K562 (cell line): Measurements from ENCODE around the gene DTD1. TPM values are rescaled to one million over a fixed set of nuclear protein-coding genes. Genes with fewer than 3 reads are reported as not detected.

Experiments used
- ATAC-seq: fragments of 200-7000 bp; cut with Tn5 transposase; 3 replicates; pipeline ENCODE4 v1.9.1; 2020; ENCODE audit warnings: moderate library complexity
- BruUV-seq: library from RNA; stranded (reverse); fragments of 400-500 nt; replicated peaks from 2 replicates; lab custom pipeline; 2021; lab: Mats Ljungman, UMichigan
- CTCF ChIA-PET: fragments of 300-600 bp; formaldehyde crosslinking; extraction: SDS; loops from one replicate; lab custom pipeline; 2021; ENCODE audit warnings: low intra/inter-chr PET ratio; lab: Yijun Ruan, JAX
- POLR2A ChIA-PET: fragments of 300-600, 350-650 bp; sonication (Branson Sonifier 250); formaldehyde crosslinking; extraction: SDS; loops from one replicate; lab custom pipeline; 2021; ENCODE audit warnings: antibody characterized with exemption, inconsistent platforms; lab: Yijun Ruan, JAX
- DNase-seq, 4 experiments: peaks; one replicate each; pipeline versions ENCODE4 v3.0.0 to v3.0.0-alpha.2; 2011 to 2018; ENCODE audit warnings: low spot score in 3 of 4, mixed read lengths in 3 of 4; ENCODE audit errors: extremely low read depth in 1 of 4
- FAIRE-seq: peaks from 2 replicates; lab custom pipeline; 2011; peaks lifted over from hg19 to GRCh38; lab: Jason Lieb, UNC
- H2AFZ ChIP-seq: 2 replicates; pipeline ENCODE4 v1.6.0; 2011; ENCODE audit warnings: low read depth, low read length, control low read depth, inconsistent platforms
- H3K27ac ChIP-seq: fragments of 200-600 bp; 3 replicates; pipeline ENCODE4 v1.8.0; 2011; ENCODE audit warnings: low read depth, mild to moderate bottlenecking, control low read depth, inconsistent platforms, low read length, moderate library complexity, mixed read lengths; ENCODE audit errors: extremely low read depth
- H3K27me3 ChIP-seq, 2 experiments: fragments of 300-600 bp in 1 of 2; 2 replicates in 1 of 2; 3 replicates in 1 of 2; pipeline versions ENCODE4 v1.6.0 to v1.8.0; 2011; ENCODE audit warnings: inconsistent platforms in 2 of 2, low read length in 2 of 2, mild to moderate bottlenecking in 1 of 2, mixed read lengths in 1 of 2, moderate library complexity in 1 of 2; ENCODE audit not compliant: control insufficient read depth in 2 of 2, insufficient read depth in 2 of 2
- H3K36me3 ChIP-seq: fragments of 300-600 bp; 3 replicates; pipeline ENCODE4 v1.8.0; 2011; ENCODE audit warnings: mild to moderate bottlenecking, low read length, inconsistent platforms; ENCODE audit not compliant: control insufficient read depth, insufficient read depth
- H3K4me1 ChIP-seq, 2 experiments: fragments of 200-600 bp in 1 of 2; replicated peaks in 1 of 2; 2 replicates in 1 of 2; 3 replicates in 1 of 2; pipeline versions ENCODE4 v1.5.1 to v1.8.0; 2011; ENCODE audit warnings: inconsistent platforms in 2 of 2, low read length in 2 of 2, mild to moderate bottlenecking in 1 of 2, mixed read lengths in 1 of 2, moderate library complexity in 1 of 2; ENCODE audit not compliant: control insufficient read depth in 2 of 2, insufficient read depth in 2 of 2
- H3K4me2 ChIP-seq: 2 replicates; pipeline ENCODE4 v1.6.1; 2011; ENCODE audit warnings: low read length, control low read depth, inconsistent platforms, mixed read lengths; ENCODE audit not compliant: insufficient read depth
- H3K4me3 ChIP-seq: fragments of 200-600 bp; sonication (generic), shearing (Covaris generic); 2 replicates; pipeline ENCODE4 v1.5.1; 2016; ENCODE audit warnings: control low read depth, inconsistent platforms
- H3K79me2 ChIP-seq: fragments of 200-600 bp; 3 replicates; pipeline ENCODE4 v1.8.0; 2011; ENCODE audit warnings: low read length, inconsistent platforms; ENCODE audit not compliant: control insufficient read depth, insufficient read depth
- H3K9ac ChIP-seq, 2 experiments: 2 replicates each; pipeline versions ENCODE4 v1.6.0 to v1.6.1; 2011; ENCODE audit warnings: low read depth in 2 of 2, low read length in 2 of 2, control low read depth in 1 of 2, inconsistent platforms in 1 of 2, mild to moderate bottlenecking in 1 of 2, mixed read lengths in 1 of 2; ENCODE audit not compliant: insufficient read depth in 1 of 2
- H3K9me1 ChIP-seq: one replicate; pipeline ENCODE4 v1.6.0; 2011; ENCODE audit warnings: inconsistent platforms, mild to moderate bottlenecking, low read length, moderate library complexity; ENCODE audit not compliant: control insufficient read depth, insufficient read depth
- H3K9me3 ChIP-seq: replicated peaks from 2 replicates; pipeline ENCODE4 v1.5.1; 2011; ENCODE audit warnings: low read depth, low read length, inconsistent platforms; ENCODE audit not compliant: control insufficient read depth, insufficient read depth
- H4K20me1 ChIP-seq: replicated peaks from 2 replicates; pipeline ENCODE4 v1.6.1; 2011; ENCODE audit warnings: low read length, inconsistent platforms, mixed read lengths; ENCODE audit not compliant: control insufficient read depth, insufficient read depth
- CCNT2 ChIP-seq: IDR thresholded peaks from 2 replicates; pipeline ENCODE4 v1.6.1; 2011; ENCODE audit warnings: borderline replicate concordance, low read depth, mild to moderate bottlenecking, moderate library complexity, mixed read lengths, low read length; ENCODE audit not compliant: insufficient read length; ENCODE audit errors: extremely low read depth
- KLF16 ChIP-seq: IDR thresholded peaks from 2 replicates; pipeline ENCODE4 v1.6.1; 2016; ENCODE audit warnings: antibody characterized with exemption
- MYC ChIP-seq, 2 experiments: fragments of 250-450 bp in 1 of 2; sonication (Bioruptor Pico) in 1 of 2; IDR thresholded peaks; 2 replicates each; pipeline versions ENCODE4 v1.5.1 to v1.6.1; 2012 to 2021; ENCODE audit warnings: low read depth in 2 of 2, borderline replicate concordance in 1 of 2, improper control_type of control experiment in 1 of 2, low read length in 1 of 2, mild to moderate bottlenecking in 1 of 2, moderate library complexity in 1 of 2
- NCOR1 ChIP-seq: fragments of 450-650 bp; IDR thresholded peaks from 2 replicates; pipeline ENCODE4 v1.6.1; 2016; ENCODE audit warnings: mild to moderate bottlenecking, moderate library complexity
- PHF20 ChIP-seq: fragments of 450-650 bp; IDR thresholded peaks from 2 replicates; pipeline ENCODE4 v1.6.1; 2018; ENCODE audit not compliant: partially characterized antibody
- SAFB ChIP-seq: fragments of 200-400 bp; formaldehyde crosslinking; IDR thresholded peaks from 2 replicates; pipeline ENCODE4 v1.6.1; 2017; ENCODE audit warnings: low read depth, low read length, borderline replicate concordance
- ZNF384 ChIP-seq: IDR thresholded peaks from 2 replicates; pipeline ENCODE4 v1.6.1; 2012; ENCODE audit warnings: low read depth, low read length, improper control_type of control experiment
- WGBS: fragments of 100-300 bp; shearing (Covaris generic); methylation state at CpG from one replicate; pipeline ENCODE4 v1.1.6; 2016; ENCODE audit warnings: low coverage, mixed read lengths; ENCODE audit not compliant: insufficient coverage; ENCODE audit errors: missing lambda C conversion rate; 5-methylcytosine and 5-hydroxymethylcytosine counted together
- in situ Hi-C: fragments of 300-500 bp; cut with MboI; formaldehyde crosslinking; loops from 4 replicates; pipeline ENCODE4 v1.15.0; 2018; ENCODE audit warnings: inconsistent platforms, mixed read lengths
- intact Hi-C: fragments of 100-400 bp; cut with micrococcal nuclease; formaldehyde crosslinking; loops from 2 replicates; pipeline ENCODE4 v1.14.2; 2022
- polyA plus RNA-seq, 8 experiments: library from polyadenylated mRNA; depleted of rRNA in 4 of 8; stranded (reverse) in 5 of 8; unstranded in 3 of 8; fragments of >200 nt; fragmentation: Nextera tagmentation in 2 of 8; fragmentation: Illumina TruSeq in 1 of 8; extraction: Ambion mirVana in 2 of 8; extraction: Trizol in 1 of 8; gene quantifications; 2 replicates each; pipeline versions ENCODE4 v1.2.1 to v1.2.3, GENCODE V29; 2011 to 2014; ENCODE audit warnings: inconsistent platforms in 1 of 8, missing spikeins in 1 of 8
- total RNA-seq, 7 experiments: library from RNA; depleted of rRNA in 6 of 7; stranded (reverse); fragments of >200 nt in 6 of 7; fragmentation: Illumina TruSeq in 2 of 7; extraction: Trizol in 2 of 7; gene quantifications; 2 replicates each; pipeline versions ENCODE4 v1.2.1 to v1.2.3, GENCODE V29; 2011 to 2021; ENCODE audit warnings: low replicate concordance in 1 of 7
- TF ChIP-seq, protein P1 (sequence below): fragments of 250-450 bp; sonication (Bioruptor Pico); IDR thresholded peaks from 2 replicates; pipeline ENCODE4 v1.4.0; 2020
- TF ChIP-seq, protein P2 (sequence below): fragments of 250-450 bp; sonication (Bioruptor Pico); IDR thresholded peaks from 2 replicates; pipeline ENCODE4 v1.8.0; 2021; ENCODE audit warnings: moderate library complexity, mild to moderate bottlenecking, inconsistent platforms
- TF ChIP-seq, protein P3 (sequence below): fragments of 200-800 bp; sonication (Bioruptor generic); IDR thresholded peaks from 2 replicates; pipeline ENCODE4 v1.6.1; 2017; ENCODE audit warnings: missing genetic modification characterization, missing compliant biosample characterization
- TF ChIP-seq, protein P4 (sequence below): fragments of 200-400 bp; formaldehyde crosslinking; IDR thresholded peaks from 2 replicates; pipeline ENCODE4 v1.6.1; 2017; ENCODE audit warnings: mild to moderate bottlenecking, low read depth, low read length, moderate library complexity

The DTD1 gene
- total and polyA plus RNA-seq, 9 of the 15 experiments (the other 6 are each of a cell fraction or from before 2014, with no cell fraction given): 5.7 to 28.6 (median 26.8) TPM

DNA sequence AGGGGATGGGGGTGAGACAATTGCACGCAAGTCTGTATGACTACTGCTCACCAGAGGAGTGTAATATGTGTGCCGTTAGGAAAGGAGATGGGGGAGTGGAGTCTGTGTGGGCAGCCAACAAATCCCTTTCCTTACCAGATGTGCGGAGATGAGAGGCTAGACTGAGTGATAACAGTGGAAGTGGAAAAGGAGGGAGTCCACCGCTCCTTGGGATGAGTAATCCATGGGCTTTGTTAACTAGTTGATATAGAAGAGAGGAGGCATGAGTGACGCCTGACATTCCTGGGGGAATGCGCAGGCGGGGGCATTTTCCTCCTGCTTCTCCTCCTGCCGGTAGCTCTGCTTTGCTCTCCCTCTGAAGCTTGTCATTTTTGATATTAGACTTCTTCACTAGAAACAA lies 34.1 kb upstream of the DTD1 start (continued):
- TF ChIP-seq, protein P1, sequence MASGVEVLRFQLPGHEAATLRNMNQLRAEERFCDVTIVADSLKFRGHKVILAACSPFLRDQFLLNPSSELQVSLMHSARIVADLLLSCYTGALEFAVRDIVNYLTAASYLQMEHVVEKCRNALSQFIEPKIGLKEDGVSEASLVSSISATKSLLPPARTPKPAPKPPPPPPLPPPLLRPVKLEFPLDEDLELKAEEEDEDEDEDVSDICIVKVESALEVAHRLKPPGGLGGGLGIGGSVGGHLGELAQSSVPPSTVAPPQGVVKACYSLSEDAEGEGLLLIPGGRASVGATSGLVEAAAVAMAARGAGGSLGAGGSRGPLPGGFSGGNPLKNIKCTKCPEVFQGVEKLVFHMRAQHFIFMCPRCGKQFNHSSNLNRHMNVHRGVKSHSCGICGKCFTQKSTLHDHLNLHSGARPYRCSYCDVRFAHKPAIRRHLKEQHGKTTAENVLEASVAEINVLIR (CRISPR knock-in tag): no peak
- no peak for TF ChIP-seq NCOR1
- TF ChIP-seq, all 486 proteins: peak for 0

DNA sequence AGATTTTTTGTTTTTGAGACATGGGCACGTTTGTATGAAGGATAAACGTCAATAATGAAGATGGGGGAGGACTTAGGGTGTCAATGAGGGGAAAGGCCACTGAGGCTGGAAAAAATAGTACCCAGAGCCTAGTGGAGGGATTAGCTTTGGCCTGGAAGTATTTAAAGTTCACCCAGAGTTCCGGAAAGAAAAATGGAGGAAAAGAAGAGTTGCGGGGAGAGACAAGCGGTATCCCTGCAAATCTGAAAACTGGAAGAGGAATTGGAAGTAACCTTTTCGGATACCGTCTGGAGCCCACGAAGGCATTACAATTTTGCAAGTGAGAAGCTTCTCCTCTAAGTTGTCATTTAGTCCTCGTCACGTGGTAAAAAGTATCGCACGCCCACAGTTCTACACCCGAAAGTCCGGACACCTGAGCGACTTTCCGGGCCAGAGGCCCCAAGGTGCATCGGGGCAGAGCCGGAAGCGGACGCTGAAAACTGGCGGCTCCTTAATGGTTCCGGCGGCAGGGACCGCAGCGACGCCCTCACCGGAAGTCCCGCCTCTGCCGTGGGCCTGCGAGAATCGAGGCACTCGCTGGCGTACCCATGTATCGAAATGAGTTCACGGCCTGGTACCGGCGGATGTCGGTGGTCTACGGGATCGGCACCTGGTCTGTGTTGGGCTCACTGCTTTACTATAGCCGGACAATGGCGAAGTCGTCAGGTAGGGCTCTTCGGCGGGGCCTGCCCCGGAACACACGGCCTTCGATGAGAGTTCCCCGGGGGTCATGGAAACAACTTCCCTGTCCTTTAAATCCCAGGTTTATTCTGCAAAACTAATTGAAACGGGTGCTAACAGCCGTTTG lies 20.7 kb upstream of the DTD1 start, which contains the start of gene SMIM26:
Gene SMIM26 (plus strand): TSS at position 541 of the 847 bp plus-strand sequence. CDS start 47 bp downstream, at position 588.
- FAIRE-seq: peak; percentile 94
- Histone ChIP-seq H3K27me3 (no peaks in the 10 kb centered on the region), H3K4me2 (peak within 1 kb of the TSS; percentile 90), H3K9ac (peak within 1 kb of the TSS; percentile 79 to 93), H3K9me3 (no peaks in the 10 kb centered on the region), H3K36me3 (peaks cover 15% of the 10 kb centered on the region; the same call in 2 of the 3 replicates), H3K27ac (peak within 1 kb of the TSS; percentile 71), H3K4me3 (peak within 1 kb of the TSS; percentile 64), H3K79me2 (peaks cover 24% of the 10 kb centered on the region), H2AFZ (peak within 1 kb of the TSS; percentile 95), H3K9me1 (no peaks in the 10 kb centered on the region), H4K20me1 (no peaks in the 10 kb centered on the region), H3K4me1 (no peaks in the 10 kb centered on the region; a peak in 2 of 5 replicates)
- POLR2A ChIA-PET: interaction anchor here (0.7 kb wide), 2 partner anchors 57 to 105 kb away, joined by 3 to 4 read pairs; no protein-coding TSS in a partner anchor
- peak; percentile 86 to 91 (median 87) for DNase-seq
- CTCF ChIA-PET: no interaction called here
- peak; percentile 99 for ATAC-seq
- intact Hi-C loops (no loop called here), in situ Hi-C loops (no loop called here)
- 1% methylated on average over 45 of the region's 51 CpGs for WGBS
- BruUV-seq: TSS peak; percentile 96
- TF ChIP-seq, protein P2, sequence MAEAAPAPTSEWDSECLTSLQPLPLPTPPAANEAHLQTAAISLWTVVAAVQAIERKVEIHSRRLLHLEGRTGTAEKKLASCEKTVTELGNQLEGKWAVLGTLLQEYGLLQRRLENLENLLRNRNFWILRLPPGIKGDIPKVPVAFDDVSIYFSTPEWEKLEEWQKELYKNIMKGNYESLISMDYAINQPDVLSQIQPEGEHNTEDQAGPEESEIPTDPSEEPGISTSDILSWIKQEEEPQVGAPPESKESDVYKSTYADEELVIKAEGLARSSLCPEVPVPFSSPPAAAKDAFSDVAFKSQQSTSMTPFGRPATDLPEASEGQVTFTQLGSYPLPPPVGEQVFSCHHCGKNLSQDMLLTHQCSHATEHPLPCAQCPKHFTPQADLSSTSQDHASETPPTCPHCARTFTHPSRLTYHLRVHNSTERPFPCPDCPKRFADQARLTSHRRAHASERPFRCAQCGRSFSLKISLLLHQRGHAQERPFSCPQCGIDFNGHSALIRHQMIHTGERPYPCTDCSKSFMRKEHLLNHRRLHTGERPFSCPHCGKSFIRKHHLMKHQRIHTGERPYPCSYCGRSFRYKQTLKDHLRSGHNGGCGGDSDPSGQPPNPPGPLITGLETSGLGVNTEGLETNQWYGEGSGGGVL: no peak
- TF ChIP-seq CCNT2: peak; percentile 37
- TF ChIP-seq PHF20: peak; percentile 89
- TF ChIP-seq ZNF384: no peak
- TF ChIP-seq MYC (IDR thresholded peaks at IDR 0.05; ENCODE audit: low read depth, low read length): peak; percentile 77
- TF ChIP-seq MYC (CRISPR knock-in tag; IDR thresholded peaks at IDR 0.05; ENCODE audit: borderline replicate concordance, low read depth): no peak
- TF ChIP-seq KLF16: no peak
- TF ChIP-seq, protein P3, sequence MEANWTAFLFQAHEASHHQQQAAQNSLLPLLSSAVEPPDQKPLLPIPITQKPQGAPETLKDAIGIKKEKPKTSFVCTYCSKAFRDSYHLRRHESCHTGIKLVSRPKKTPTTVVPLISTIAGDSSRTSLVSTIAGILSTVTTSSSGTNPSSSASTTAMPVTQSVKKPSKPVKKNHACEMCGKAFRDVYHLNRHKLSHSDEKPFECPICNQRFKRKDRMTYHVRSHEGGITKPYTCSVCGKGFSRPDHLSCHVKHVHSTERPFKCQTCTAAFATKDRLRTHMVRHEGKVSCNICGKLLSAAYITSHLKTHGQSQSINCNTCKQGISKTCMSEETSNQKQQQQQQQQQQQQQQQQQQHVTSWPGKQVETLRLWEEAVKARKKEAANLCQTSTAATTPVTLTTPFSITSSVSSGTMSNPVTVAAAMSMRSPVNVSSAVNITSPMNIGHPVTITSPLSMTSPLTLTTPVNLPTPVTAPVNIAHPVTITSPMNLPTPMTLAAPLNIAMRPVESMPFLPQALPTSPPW (CRISPR knock-in tag): no peak
- TF ChIP-seq, protein P4, sequence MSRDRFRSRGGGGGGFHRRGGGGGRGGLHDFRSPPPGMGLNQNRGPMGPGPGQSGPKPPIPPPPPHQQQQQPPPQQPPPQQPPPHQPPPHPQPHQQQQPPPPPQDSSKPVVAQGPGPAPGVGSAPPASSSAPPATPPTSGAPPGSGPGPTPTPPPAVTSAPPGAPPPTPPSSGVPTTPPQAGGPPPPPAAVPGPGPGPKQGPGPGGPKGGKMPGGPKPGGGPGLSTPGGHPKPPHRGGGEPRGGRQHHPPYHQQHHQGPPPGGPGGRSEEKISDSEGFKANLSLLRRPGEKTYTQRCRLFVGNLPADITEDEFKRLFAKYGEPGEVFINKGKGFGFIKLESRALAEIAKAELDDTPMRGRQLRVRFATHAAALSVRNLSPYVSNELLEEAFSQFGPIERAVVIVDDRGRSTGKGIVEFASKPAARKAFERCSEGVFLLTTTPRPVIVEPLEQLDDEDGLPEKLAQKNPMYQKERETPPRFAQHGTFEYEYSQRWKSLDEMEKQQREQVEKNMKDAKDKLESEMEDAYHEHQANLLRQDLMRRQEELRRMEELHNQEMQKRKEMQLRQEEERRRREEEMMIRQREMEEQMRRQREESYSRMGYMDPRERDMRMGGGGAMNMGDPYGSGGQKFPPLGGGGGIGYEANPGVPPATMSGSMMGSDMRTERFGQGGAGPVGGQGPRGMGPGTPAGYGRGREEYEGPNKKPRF: no peak
- TF ChIP-seq SAFB: no peak
